Fibroblast of mammary gland (primary cell): ENCODE data around the gene NOTCH1.

Source experiments
- DNase-seq: peaks from one replicate; pipeline ENCODE4 v3.0.0-alpha.2; 2010; ENCODE audit warnings: low read depth
- H3K4me3 ChIP-seq: 2 replicates; pipeline ENCODE4 v1.5.1; 2011; ENCODE audit warnings: low read depth, mild to moderate bottlenecking, low read length, moderate library complexity; ENCODE audit not compliant: control insufficient read depth
- TF ChIP-seq, protein P1 (sequence below): conservative IDR thresholded peaks from 2 replicates; pipeline ENCODE4 v1.5.1; 2011; ENCODE audit warnings: low read depth, low read length, inconsistent platforms; ENCODE audit not compliant: control insufficient read depth, insufficient read depth

The NOTCH1 gene

DNA sequence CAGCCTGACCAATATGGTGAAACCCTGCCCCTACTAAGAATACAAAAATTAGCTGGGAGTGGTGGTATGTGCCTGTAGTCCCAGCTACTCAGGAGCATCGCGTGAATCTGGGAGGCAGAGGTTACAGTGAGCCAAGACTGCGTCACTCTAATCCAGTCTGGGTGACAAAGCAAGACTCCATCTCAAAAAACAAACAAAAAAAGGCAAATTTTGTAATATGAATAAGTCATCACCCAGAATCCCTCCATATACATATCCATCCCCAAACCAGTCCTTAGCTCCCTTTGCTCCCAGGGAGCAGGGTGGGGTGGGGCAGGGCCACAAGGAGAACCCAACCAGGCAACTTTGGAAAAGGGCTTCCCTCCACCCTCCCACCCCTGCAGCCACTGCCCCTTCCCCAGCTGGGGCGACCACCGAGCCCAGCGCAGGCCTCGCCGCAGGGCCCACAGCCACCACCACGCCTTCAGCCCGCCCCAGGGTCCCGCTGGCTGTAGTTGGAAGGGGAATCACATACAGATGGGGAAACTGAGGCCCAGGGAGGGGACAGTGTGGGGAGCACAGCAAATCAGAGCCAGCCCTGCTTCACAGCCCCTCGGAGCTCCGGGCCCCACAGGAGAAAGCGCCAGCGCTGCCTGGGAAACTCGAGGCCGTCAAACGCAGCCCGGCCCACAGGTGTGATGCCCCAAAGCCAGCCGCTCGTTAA is 7.8 kb downstream of the NOTCH1 start:
- DNase-seq, result peak; percentile 23
- H3K4me3 ChIP-seq, result no peak overlapping the region
- TF ChIP-seq, protein P1, sequence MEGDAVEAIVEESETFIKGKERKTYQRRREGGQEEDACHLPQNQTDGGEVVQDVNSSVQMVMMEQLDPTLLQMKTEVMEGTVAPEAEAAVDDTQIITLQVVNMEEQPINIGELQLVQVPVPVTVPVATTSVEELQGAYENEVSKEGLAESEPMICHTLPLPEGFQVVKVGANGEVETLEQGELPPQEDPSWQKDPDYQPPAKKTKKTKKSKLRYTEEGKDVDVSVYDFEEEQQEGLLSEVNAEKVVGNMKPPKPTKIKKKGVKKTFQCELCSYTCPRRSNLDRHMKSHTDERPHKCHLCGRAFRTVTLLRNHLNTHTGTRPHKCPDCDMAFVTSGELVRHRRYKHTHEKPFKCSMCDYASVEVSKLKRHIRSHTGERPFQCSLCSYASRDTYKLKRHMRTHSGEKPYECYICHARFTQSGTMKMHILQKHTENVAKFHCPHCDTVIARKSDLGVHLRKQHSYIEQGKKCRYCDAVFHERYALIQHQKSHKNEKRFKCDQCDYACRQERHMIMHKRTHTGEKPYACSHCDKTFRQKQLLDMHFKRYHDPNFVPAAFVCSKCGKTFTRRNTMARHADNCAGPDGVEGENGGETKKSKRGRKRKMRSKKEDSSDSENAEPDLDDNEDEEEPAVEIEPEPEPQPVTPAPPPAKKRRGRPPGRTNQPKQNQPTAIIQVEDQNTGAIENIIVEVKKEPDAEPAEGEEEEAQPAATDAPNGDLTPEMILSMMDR, result no peak

DNA sequence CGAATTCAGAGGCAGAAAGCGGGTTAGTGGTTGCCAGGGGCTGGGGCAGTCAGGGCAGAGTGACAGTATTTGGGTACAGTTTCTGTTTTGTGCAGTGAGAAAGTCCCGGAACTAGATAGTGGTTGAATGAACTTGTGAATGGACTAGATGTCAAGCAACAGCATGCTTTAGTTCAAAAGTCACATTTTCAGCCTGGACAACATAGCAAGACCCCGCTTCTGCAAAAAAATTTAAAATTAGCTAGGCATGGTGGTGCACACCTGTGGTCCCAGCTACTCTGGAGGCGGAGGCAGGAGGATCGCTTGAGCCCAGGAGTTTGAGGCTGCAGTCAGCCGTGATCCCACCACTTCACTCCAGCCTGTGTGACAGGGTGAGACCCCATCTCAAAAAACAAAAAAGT is 8.4 kb downstream of the NOTCH1 start:
- no peak overlapping the region for H3K4me3 ChIP-seq
- TF ChIP-seq, protein P1, result no peak
- no peak for DNase-seq

DNA sequence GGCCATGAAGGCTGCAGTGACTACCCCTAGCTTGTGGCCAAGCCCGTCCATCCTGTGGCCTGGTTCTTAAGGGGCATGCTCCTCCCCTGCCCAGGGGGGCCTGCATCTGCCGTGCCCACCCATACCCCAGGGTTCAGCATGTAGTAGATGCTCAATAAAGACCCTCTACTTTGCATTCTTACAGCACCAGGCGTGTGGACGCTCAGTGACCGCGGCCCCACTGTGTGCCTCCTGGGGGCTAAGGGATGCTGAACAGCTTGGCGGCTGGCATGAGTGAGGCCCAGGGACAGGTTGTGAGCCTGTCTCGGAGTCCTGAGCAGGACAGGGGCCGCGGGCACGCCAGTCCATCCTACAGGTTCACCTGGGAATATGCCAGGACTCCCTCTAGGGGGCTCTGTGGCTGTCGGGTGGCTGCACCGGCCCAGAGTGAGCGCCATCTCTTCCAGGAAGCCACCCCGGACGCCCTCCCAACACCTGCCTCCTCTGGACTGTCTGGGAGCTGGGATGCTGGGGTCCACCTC is 9.1 kb downstream of the NOTCH1 start:
- TF ChIP-seq, protein P1, result no peak
- H3K4me3 ChIP-seq, result no peak overlapping the region

GRCh38 chr9:136536051-136536720 is 9.7 kb downstream of the NOTCH1 start:
- DNase-seq, result no peak

More for the DNA sequence above, 9.1 kb downstream of the NOTCH1 start:
- no peak for DNase-seq

DNA sequence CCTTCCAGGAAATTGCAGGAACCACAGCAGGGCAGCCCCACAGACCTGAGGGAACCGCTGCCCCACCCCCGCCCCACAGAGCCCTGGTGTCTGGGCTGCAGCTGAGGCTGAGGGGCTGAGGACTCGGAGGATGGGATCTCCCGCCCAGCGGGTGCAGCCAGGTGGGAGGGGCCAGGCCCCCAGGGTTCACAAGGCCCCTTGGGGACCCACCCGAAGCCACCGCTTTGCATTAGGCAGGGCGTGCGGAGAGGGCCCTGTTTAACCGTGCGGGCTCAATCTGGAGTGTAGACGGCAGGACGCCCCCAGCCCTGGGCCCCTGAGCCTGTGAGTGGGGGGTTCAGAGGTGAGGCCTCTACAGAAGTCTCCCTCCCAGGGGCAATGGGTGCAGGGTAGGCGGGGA is 10.8 kb downstream of the NOTCH1 start:
- DNase-seq, result no peak
- no peak overlapping the region for H3K4me3 ChIP-seq
- TF ChIP-seq, protein P1, result no peak

More at GRCh38 chr9:136536051-136536720, 9.7 kb downstream of the NOTCH1 start:
- H3K4me3 ChIP-seq, result no peak overlapping the region
- TF ChIP-seq, protein P1, result no peak

GRCh38 chr9:136534366-136534765 is 11.5 kb downstream of the NOTCH1 start:
- TF ChIP-seq, protein P1, result no peak
- DNase-seq, result no peak
- H3K4me3 ChIP-seq, result no peak overlapping the region

- TF ChIP-seq, protein P1, result no peak
- no peak overlapping the region for H3K4me3 ChIP-seq
- DNase-seq, result no peak
Measured at GRCh38 chr9:136533775-136534157, 12.1 kb downstream of the NOTCH1 start.
